HL-60 (cell line): Measurements from ENCODE around the gene LOC101059915.
"Not testable (repeated sequence)": the region's sequence is repeated elsewhere in the genome, so short reads cannot be mapped to it uniquely, and the experiment has no call there.

Source experiments
- CTCF ChIP-seq: IDR thresholded peaks from one replicate; pipeline ENCODE4 v1.5.1; 2011; ENCODE audit warnings: low read length, control low read depth, inconsistent platforms; ENCODE audit not compliant: insufficient read depth
- GABPA ChIP-seq: IDR thresholded peaks from 2 replicates; pipeline ENCODE4 v1.6.1; 2012; ENCODE audit warnings: low read depth
- POLR2AphosphoS5 ChIP-seq: IDR thresholded peaks from 2 replicates; pipeline ENCODE4 v1.6.1; 2012; ENCODE audit warnings: low read depth
- REST ChIP-seq: IDR thresholded peaks from 2 replicates; pipeline ENCODE4 v1.6.1; 2012; ENCODE audit warnings: low read depth; ENCODE audit not compliant: insufficient replicate concordance
- SPI1 ChIP-seq: IDR thresholded peaks from 2 replicates; pipeline ENCODE4 v1.6.1; 2012; ENCODE audit warnings: low read depth, mild to moderate bottlenecking, borderline replicate concordance

DNA sequence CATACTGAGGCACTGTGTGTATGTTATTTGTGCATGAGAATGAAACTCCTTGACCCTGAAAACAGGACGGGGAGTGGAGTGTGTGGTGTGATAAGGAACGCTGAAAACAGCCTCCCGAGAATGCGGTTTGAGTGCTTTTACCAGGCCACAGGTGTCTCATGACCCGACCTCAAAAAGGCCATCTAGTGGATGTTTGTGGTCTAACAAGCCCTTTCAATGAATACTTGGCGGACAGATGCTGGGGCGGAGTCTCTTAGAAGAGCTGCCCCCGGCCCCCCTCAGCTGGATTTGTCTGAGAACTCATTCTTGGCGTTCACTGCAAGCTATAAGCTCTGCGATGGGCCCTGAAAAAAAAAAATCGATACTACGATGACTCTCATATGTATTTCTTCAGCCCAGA is 35.5 kb downstream of the LOC101059915 start:
- not testable (repeated sequence) for TF ChIP-seq CTCF, REST, POLR2AphosphoS5, GABPA, SPI1
